GM12865 (cell line): ENCODE data around the gene UGT2B11.
"Not testable (repeated sequence)": the region's sequence is repeated elsewhere in the genome, so short reads cannot be mapped to it uniquely, and the experiment has no call there.

Source experiments
- DNase-seq: peaks from one replicate; pipeline ENCODE4 v3.0.0; 2010; ENCODE audit warnings: low read depth
- H3K4me3 ChIP-seq: 2 replicates; pipeline ENCODE4 v1.5.1; 2011; ENCODE audit warnings: mild to moderate bottlenecking, low read depth, low read length, control low read depth
- CTCF ChIP-seq: IDR thresholded peaks from 2 replicates; pipeline ENCODE4 v1.5.1; 2011; ENCODE audit warnings: low read length, control low read depth, low read depth, inconsistent platforms; ENCODE audit not compliant: insufficient read depth; ENCODE audit errors: missing control alignments

Gene UGT2B11

GRCh38 chr4:69214716-69215115 is at the start of gene UGT2B11:
Gene UGT2B11, minus strand, starts transcription at chr4:69214748. Its CDS starts 26 bp downstream, at chr4:69214722.
- no peak for TF ChIP-seq CTCF
- H3K4me3 ChIP-seq = no peak within 1 kb of the TSS

GRCh38 chr4:69253147-69253772 is 38.7 kb upstream of the UGT2B11 start:
- DNase-seq, H3K4me3 ChIP-seq: not testable (repeated sequence)

More at GRCh38 chr4:69214716-69215115, at the start of gene UGT2B11:
- DNase-seq = no peak

GRCh38 chr4:69250884-69251283 is 36.3 kb upstream of the UGT2B11 start:
- not testable (repeated sequence) for DNase-seq, H3K4me3 ChIP-seq

GRCh38 chr4:69242562-69243240 is 28.2 kb upstream of the UGT2B11 start:
- not testable (repeated sequence) for DNase-seq, H3K4me3 ChIP-seq

GRCh38 chr4:69241746-69242145 is 27.2 kb upstream of the UGT2B11 start:
- DNase-seq, H3K4me3 ChIP-seq: not testable (repeated sequence)

- DNase-seq, H3K4me3 ChIP-seq: not testable (repeated sequence)
Measured at GRCh38 chr4:69240787-69241186, 26.2 kb upstream of the UGT2B11 start.

- H3K4me3 ChIP-seq = no peak overlapping the region
- DNase-seq = no peak
- TF ChIP-seq CTCF = no peak
Measured at GRCh38 chr4:69239557-69240168, 25.1 kb upstream of the UGT2B11 start.

- no peak overlapping the region for H3K4me3 ChIP-seq
- TF ChIP-seq CTCF = no peak
- DNase-seq = no peak
Measured at GRCh38 chr4:69239092-69239491, 24.5 kb upstream of the UGT2B11 start.

GRCh38 chr4:69224891-69225290 is 10.3 kb upstream of the UGT2B11 start:
- no peak for DNase-seq
- no peak overlapping the region for H3K4me3 ChIP-seq
- TF ChIP-seq CTCF = no peak

GRCh38 chr4:69223277-69223676 is 8.7 kb upstream of the UGT2B11 start:
- DNase-seq, H3K4me3 ChIP-seq: not testable (repeated sequence)

GRCh38 chr4:69218491-69218890 is 3.9 kb upstream of the UGT2B11 start:
- not testable (repeated sequence) for DNase-seq, H3K4me3 ChIP-seq
